ENCODE data around the gene HYCC2. TPM values are rescaled to one million over a fixed set of nuclear protein-coding genes. Genes with fewer than 3 reads are reported as not detected.
A peak's percentile ranks its signal among the peaks of the same experiment; 100 is the strongest.

HYCC2 gene
- polyA plus RNA-seq, 2 of the 4 experiments (the other 2 are of a cell fraction): 3.0 to 5.8 TPM

DNA sequence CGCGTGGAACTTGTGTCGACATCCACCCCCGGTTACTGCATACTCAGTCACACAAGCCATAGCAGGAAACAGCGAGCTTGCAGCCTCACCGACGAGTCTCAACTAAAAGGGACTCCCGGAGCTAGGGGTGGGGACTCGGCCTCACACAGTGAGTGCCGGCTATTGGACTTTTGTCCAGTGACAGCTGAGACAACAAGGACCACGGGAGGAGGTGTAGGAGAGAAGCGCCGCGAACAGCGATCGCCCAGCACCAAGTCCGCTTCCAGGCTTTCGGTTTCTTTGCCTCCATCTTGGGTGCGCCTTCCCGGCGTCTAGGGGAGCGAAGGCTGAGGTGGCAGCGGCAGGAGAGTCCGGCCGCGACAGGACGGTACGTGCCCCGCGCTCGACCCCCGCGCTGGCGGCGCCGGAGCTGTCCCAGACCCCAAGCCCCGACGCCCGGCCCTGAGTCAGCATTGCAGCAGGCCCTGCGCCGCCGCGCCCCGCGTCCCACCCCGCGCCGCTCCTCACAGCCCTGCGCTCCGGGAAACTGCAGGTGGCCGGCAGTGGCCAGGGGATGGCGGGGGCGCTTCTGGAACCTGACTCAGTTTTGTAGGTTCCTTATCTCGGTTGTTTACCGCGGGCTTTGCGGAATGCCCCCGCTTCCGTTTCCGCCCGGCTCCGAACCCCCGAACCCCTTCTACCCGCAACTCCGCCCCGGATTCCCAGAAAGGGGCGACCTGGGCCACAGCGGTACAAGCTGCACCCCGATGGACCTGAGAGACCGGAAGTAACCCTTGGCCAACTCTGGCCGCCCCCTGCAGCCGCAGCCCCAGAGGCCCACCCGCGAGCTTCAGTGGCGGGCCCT lies 44.9 kb upstream of the HYCC2 start, which contains the start of gene CFLAR:
TSS of gene CFLAR (plus strand) at position 50 of the 844 bp plus-strand sequence. CDS start 13,702 bp downstream, outside the sequence.
- Histone ChIP-seq H3K27ac (peak within 1 kb of the TSS; percentile 90 to 99), H3K4me3 (peak within 1 kb of the TSS; percentile 69), H3K9me3 (no peaks in the 10 kb centered on the region), H3K4me1 (peaks cover 37% of the 10 kb centered on the region), H3K4me2 (peak within 1 kb of the TSS; percentile 99)
- FAIRE-seq (no peak), ATAC-seq (peak; percentile 66 to 67), DNase-seq (ENCODE audit: low read depth in 1 of 2, low spot score in 1 of 2) (peak; percentile 51 to 80)
- ChIA-PET CTCF (interaction anchor here (1.0 to 5.1 kb wide), 7 partner anchors 13 to 61 kb away, joined by 3 to 108 read pairs (median 20); no protein-coding TSS in a partner anchor), POLR2A (interaction anchor here (0.8 to 3.6 kb wide), 9 partner anchors 9 to 116 kb away, joined by 3 to 39 read pairs (median 4); partner anchors contain the start of gene CASP10)
- under 1% methylated on average over 38 of the region's 75 CpGs for WGBS (ENCODE audit: missing lambda C conversion rate)
- TF ChIP-seq HOXB5 (CRISPR knock-in tag; IDR thresholded peaks at IDR 0.05) (no peak), KDM1A (IDR thresholded peaks at IDR 0.05; ENCODE audit: low read depth) (no peak), ZFP36 (IDR thresholded peaks at IDR 0.05; ENCODE audit: borderline replicate concordance, partially characterized antibody) (no peak), MAFK (IDR thresholded peaks at IDR 0.05; ENCODE audit: partially characterized antibody) (peak; percentile 67), BHLHE40 (IDR thresholded peaks at IDR 0.05; ENCODE audit: low read depth, low read length) (no peak), CHD4 (IDR thresholded peaks at IDR 0.05; ENCODE audit: borderline replicate concordance) (0 out of 2 replicates have a peak, but pooled peaks have one; percentile 25), NR3C1 (IDR thresholded peaks at IDR 0.05) (no peak), HDAC2 (IDR thresholded peaks at IDR 0.05) (no peak), HMGXB4 (CRISPR knock-in tag; IDR thresholded peaks at IDR 0.05; ENCODE audit: borderline replicate concordance) (no peak), NPAS2 (CRISPR knock-in tag; IDR thresholded peaks at IDR 0.05; ENCODE audit: borderline replicate concordance) (no peak), ZNF302 (CRISPR knock-in tag; IDR thresholded peaks at IDR 0.05) (no peak), RFX5 (IDR thresholded peaks at IDR 0.05) (no peak), FOSB (CRISPR knock-in tag; IDR thresholded peaks at IDR 0.05) (no peak), RCOR1 (IDR thresholded peaks at IDR 0.05; ENCODE audit: low read depth, low read length) (no peak), HEYL (CRISPR knock-in tag; IDR thresholded peaks at IDR 0.05) (no peak), JUNB (IDR thresholded peaks at IDR 0.05) (no peak), PHF8 (IDR thresholded peaks at IDR 0.05; ENCODE audit: borderline replicate concordance, low read depth) (peak; percentile 68; the same call in 1 of the 2 replicates), TP53 (CRISPR knock-in tag; IDR thresholded peaks at IDR 0.05) (peak; percentile 39; the same call in 1 of the 2 replicates), E2F6 (IDR thresholded peaks at IDR 0.05; ENCODE audit: borderline replicate concordance, low read depth) (0 out of 2 replicates have a peak, but pooled peaks have one; percentile 7), EHMT2 (IDR thresholded peaks at IDR 0.05; ENCODE audit: low read depth) (no peak; the same call in 1 of the 2 replicates), FOSL2 (IDR thresholded peaks at IDR 0.05) (no peak), FOSL2 (CRISPR knock-in tag; IDR thresholded peaks at IDR 0.05) (no peak), EHF (CRISPR knock-in tag; IDR thresholded peaks at IDR 0.05) (no peak), EP300 (IDR thresholded peaks at IDR 0.05) (no peak), SMC3 (IDR thresholded peaks at IDR 0.05) (no peak), RARB (CRISPR knock-in tag; IDR thresholded peaks at IDR 0.05) (no peak), ZSCAN20 (CRISPR knock-in tag; IDR thresholded peaks at IDR 0.05) (no peak), MYC (IDR thresholded peaks at IDR 0.05; ENCODE audit: borderline replicate concordance, low read length) (0 out of 2 replicates have a peak, but pooled peaks have one; percentile 6), RNF2 (IDR thresholded peaks at IDR 0.05; ENCODE audit: borderline replicate concordance, low read depth) (no peak)
- TF ChIP-seq, protein P1, sequence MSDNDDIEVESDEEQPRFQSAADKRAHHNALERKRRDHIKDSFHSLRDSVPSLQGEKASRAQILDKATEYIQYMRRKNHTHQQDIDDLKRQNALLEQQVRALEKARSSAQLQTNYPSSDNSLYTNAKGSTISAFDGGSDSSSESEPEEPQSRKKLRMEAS (IDR thresholded peaks at IDR 0.05): peak; percentile 1
- TF ChIP-seq, protein P2, sequence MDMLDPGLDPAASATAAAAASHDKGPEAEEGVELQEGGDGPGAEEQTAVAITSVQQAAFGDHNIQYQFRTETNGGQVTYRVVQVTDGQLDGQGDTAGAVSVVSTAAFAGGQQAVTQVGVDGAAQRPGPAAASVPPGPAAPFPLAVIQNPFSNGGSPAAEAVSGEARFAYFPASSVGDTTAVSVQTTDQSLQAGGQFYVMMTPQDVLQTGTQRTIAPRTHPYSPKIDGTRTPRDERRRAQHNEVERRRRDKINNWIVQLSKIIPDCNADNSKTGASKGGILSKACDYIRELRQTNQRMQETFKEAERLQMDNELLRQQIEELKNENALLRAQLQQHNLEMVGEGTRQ (IDR thresholded peaks at IDR 0.05): no peak
- TF ChIP-seq, protein P3, sequence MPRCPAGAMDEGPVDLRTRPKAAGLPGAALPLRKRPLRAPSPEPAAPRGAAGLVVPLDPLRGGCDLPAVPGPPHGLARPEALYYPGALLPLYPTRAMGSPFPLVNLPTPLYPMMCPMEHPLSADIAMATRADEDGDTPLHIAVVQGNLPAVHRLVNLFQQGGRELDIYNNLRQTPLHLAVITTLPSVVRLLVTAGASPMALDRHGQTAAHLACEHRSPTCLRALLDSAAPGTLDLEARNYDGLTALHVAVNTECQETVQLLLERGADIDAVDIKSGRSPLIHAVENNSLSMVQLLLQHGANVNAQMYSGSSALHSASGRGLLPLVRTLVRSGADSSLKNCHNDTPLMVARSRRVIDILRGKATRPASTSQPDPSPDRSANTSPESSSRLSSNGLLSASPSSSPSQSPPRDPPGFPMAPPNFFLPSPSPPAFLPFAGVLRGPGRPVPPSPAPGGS (IDR thresholded peaks at IDR 0.05): no peak
- TF ChIP-seq, protein P4, sequence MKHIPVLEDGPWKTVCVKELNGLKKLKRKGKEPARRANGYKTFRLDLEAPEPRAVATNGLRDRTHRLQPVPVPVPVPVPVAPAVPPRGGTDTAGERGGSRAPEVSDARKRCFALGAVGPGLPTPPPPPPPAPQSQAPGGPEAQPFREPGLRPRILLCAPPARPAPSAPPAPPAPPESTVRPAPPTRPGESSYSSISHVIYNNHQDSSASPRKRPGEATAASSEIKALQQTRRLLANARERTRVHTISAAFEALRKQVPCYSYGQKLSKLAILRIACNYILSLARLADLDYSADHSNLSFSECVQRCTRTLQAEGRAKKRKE (CRISPR knock-in tag; IDR thresholded peaks at IDR 0.05; ENCODE audit: low read depth): no peak
- TF ChIP-seq, protein P5, sequence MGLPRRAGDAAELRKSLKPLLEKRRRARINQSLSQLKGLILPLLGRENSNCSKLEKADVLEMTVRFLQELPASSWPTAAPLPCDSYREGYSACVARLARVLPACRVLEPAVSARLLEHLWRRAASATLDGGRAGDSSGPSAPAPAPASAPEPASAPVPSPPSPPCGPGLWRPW (IDR thresholded peaks at IDR 0.05): no peak

Measured in A549 (cell line).